HCT116 (cell line): ENCODE measurements around the gene PRMT7.

Source experiments
- EZH2 ChIP-seq: fragments of 200-600 bp; sonication (generic); IDR thresholded peaks from 2 replicates; pipeline ENCODE4 v1.6.1; 2017; ENCODE audit warnings: antibody characterized with exemption, mixed run types
- POLR2A ChIP-seq: IDR thresholded peaks from 2 replicates; pipeline ENCODE4 v1.7.0; 2011; ENCODE audit warnings: borderline replicate concordance; ENCODE audit not compliant: insufficient read depth, insufficient read length; ENCODE audit errors: extremely low read depth
- POLR2AphosphoS5 ChIP-seq: IDR thresholded peaks from 2 replicates; pipeline ENCODE4 v1.6.1; 2011; ENCODE audit warnings: mild to moderate bottlenecking, low read depth, low read length, moderate library complexity
- SP1 ChIP-seq: IDR thresholded peaks from 2 replicates; pipeline ENCODE4 v1.6.1; 2012; ENCODE audit warnings: low read depth
- YY1 ChIP-seq: IDR thresholded peaks from 2 replicates; pipeline ENCODE4 v1.6.1; 2011; ENCODE audit warnings: low read length, low read depth, moderate library complexity, mild to moderate bottlenecking; ENCODE audit not compliant: insufficient replicate concordance; ENCODE audit errors: extremely low read depth
- TF ChIP-seq, protein P1 (sequence below), 3 experiments: fragments of 200-600 bp in 1 of 3; sonication (generic) in 1 of 3; IDR thresholded peaks in 2 of 3; conservative IDR thresholded peaks in 1 of 3; 2 replicates each; pipeline ENCODE4 v1.5.1; 2012 to 2017; ENCODE audit warnings: low read depth in 2 of 3, low read length in 2 of 3, antibody characterized with exemption in 1 of 3, borderline replicate concordance in 1 of 3, control low read depth in 1 of 3, mild to moderate bottlenecking in 1 of 3, mixed read lengths in 1 of 3, mixed run types in 1 of 3, moderate library complexity in 1 of 3; ENCODE audit not compliant: insufficient read depth in 1 of 3

- TF ChIP-seq SP1 (no peak), POLR2A (no peak), YY1 (no peak), EZH2 (no peak), POLR2AphosphoS5 (no peak)
- TF ChIP-seq, protein P1, sequence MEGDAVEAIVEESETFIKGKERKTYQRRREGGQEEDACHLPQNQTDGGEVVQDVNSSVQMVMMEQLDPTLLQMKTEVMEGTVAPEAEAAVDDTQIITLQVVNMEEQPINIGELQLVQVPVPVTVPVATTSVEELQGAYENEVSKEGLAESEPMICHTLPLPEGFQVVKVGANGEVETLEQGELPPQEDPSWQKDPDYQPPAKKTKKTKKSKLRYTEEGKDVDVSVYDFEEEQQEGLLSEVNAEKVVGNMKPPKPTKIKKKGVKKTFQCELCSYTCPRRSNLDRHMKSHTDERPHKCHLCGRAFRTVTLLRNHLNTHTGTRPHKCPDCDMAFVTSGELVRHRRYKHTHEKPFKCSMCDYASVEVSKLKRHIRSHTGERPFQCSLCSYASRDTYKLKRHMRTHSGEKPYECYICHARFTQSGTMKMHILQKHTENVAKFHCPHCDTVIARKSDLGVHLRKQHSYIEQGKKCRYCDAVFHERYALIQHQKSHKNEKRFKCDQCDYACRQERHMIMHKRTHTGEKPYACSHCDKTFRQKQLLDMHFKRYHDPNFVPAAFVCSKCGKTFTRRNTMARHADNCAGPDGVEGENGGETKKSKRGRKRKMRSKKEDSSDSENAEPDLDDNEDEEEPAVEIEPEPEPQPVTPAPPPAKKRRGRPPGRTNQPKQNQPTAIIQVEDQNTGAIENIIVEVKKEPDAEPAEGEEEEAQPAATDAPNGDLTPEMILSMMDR (IDR thresholded peaks at IDR 0.05 in 2 of 3, conservative IDR thresholded peaks at IDR 0.05 in 1 of 3; ENCODE audit: borderline replicate concordance in 1 of 3, insufficient read depth in 1 of 3, low read depth in 2 of 3, low read length in 2 of 3), result no peak
Measured at GRCh38 chr16:68362262-68362913, 51.6 kb downstream of the PRMT7 start.
